HepG2 (cell line): Measurements from ENCODE around the gene EIF1. TPM values are rescaled to one million over a fixed set of nuclear protein-coding genes. Genes with fewer than 3 reads are reported as not detected.

Experiments
- CCAR2 ChIP-seq: fragments of 200-400 bp; formaldehyde crosslinking; optimal IDR thresholded peaks from 2 replicates; pipeline ENCODE3; 2018; ENCODE audit warnings: low read depth, mild to moderate bottlenecking, low read length, moderate library complexity
- CENPT ChIP-seq: sonication (generic); formaldehyde crosslinking; IDR thresholded peaks from 2 replicates; pipeline ENCODE4 v1.8.0; 2022; ENCODE audit warnings: low read depth, mild to moderate bottlenecking, moderate library complexity, missing genetic modification reagents
- CHD4 ChIP-seq: fragments of 200-600 bp; sonication (generic); IDR thresholded peaks from 2 replicates; pipeline ENCODE4 v1.7.0; 2017; ENCODE audit warnings: mild to moderate bottlenecking, low read length, borderline replicate concordance
- HOXA9 ChIP-seq: sonication (generic); formaldehyde crosslinking; IDR thresholded peaks from 2 replicates; pipeline ENCODE4 v1.8.1; 2022; ENCODE audit warnings: missing genetic modification reagents, mild to moderate bottlenecking, moderate library complexity, borderline replicate concordance
- ZKSCAN8 ChIP-seq: IDR thresholded peaks from 2 replicates; pipeline ENCODE4 v1.6.1; 2016; ENCODE audit warnings: borderline replicate concordance, missing genetic modification reagents, missing compliant biosample characterization
- ZNF281 ChIP-seq: sonication (generic); formaldehyde crosslinking; IDR thresholded peaks from 2 replicates; pipeline ENCODE4 v1.4.0; 2020; ENCODE audit warnings: missing genetic modification reagents, borderline replicate concordance
- ZNF510 ChIP-seq: sonication (generic); formaldehyde crosslinking; IDR thresholded peaks from 2 replicates; pipeline ENCODE4 v1.4.0; 2020; ENCODE audit warnings: low read depth, mild to moderate bottlenecking, missing genetic modification reagents
- ZNF710 ChIP-seq: sonication (generic); formaldehyde crosslinking; IDR thresholded peaks from 2 replicates; pipeline ENCODE4 v1.5.0; 2020; ENCODE audit warnings: mild to moderate bottlenecking, missing genetic modification reagents, borderline replicate concordance
- polyA plus RNA-seq, 8 experiments: library from polyadenylated mRNA; depleted of rRNA in 3 of 8; stranded (reverse) in 7 of 8; unstranded in 1 of 8; fragments of >200 nt; fragmentation: Illumina TruSeq in 4 of 8; extraction: Trizol in 4 of 8; gene quantifications; 2 replicates each; pipeline versions ENCODE4 v1.2.1 to v1.2.3, GENCODE V29; 2011 to 2016; ENCODE audit warnings: low read depth in 4 of 8, missing spikeins in 1 of 8, mixed read lengths in 1 of 8; ENCODE audit not compliant: insufficient read depth in 1 of 8
- total RNA-seq, 5 experiments: library from RNA; depleted of rRNA; stranded (reverse); fragments of >200 nt; fragmentation: Illumina TruSeq; extraction: Trizol; gene quantifications; 2 replicates each; pipeline ENCODE4 v1.2.3, GENCODE V29; 2016; ENCODE audit warnings: low read depth in 1 of 5
- TF ChIP-seq, protein P1 (sequence below): sonication (generic); formaldehyde crosslinking; IDR thresholded peaks from 2 replicates; pipeline ENCODE4 v1.4.0; 2020; ENCODE audit warnings: missing genetic modification reagents, mild to moderate bottlenecking, borderline replicate concordance
- TF ChIP-seq, protein P2 (sequence below): sonication (generic); formaldehyde crosslinking; IDR thresholded peaks from 2 replicates; pipeline ENCODE4 v1.4.0; 2020; ENCODE audit warnings: missing genetic modification reagents, borderline replicate concordance

Gene EIF1
- total and polyA plus RNA-seq, 2 of the 13 experiments (the other 11 are each of a cell fraction or from before 2014, with no cell fraction given): 147 to 517 TPM

GRCh38 chr17:41734139-41734948 lies 45.7 kb downstream of the EIF1 start, which contains the start of gene HAP1 (continued):
- TF ChIP-seq, protein P1, sequence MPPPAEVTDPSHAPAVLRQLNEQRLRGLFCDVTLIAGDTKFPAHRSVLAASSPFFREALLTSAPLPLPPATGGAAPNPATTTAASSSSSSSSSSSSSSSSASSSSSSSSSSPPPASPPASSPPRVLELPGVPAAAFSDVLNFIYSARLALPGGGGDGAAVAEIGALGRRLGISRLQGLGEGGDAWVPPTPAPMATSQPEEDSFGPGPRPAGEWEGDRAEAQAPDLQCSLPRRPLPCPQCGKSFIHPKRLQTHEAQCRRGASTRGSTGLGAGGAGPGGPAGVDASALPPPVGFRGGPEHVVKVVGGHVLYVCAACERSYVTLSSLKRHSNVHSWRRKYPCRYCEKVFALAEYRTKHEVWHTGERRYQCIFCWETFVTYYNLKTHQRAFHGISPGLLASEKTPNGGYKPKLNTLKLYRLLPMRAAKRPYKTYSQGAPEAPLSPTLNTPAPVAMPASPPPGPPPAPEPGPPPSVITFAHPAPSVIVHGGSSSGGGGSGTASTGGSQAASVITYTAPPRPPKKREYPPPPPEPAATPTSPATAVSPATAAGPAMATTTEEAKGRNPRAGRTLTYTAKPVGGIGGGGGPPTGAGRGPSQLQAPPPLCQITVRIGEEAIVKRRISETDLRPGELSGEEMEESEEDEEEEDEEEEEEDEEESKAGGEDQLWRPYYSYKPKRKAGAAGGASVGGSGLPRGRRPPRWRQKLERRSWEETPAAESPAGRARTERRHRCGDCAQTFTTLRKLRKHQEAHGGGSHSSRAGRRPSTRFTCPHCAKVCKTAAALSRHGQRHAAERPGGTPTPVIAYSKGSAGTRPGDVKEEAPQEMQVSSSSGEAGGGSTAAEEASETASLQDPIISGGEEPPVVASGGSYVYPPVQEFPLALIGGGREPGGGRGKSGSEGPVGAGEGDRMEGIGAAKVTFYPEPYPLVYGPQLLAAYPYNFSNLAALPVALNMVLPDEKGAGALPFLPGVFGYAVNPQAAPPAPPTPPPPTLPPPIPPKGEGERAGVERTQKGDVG (CRISPR knock-in tag): no peak
- TF ChIP-seq ZNF510 (no peak), CCAR2 (no peak), ZNF710 (CRISPR knock-in tag) (no peak; the same call in 1 of the 2 replicates), HOXA9 (CRISPR knock-in tag) (no peak), ZKSCAN8 (CRISPR knock-in tag) (no peak), ZNF281 (no peak), CENPT (CRISPR knock-in tag) (no peak), CHD4 (no peak)
- TF ChIP-seq, protein P2, sequence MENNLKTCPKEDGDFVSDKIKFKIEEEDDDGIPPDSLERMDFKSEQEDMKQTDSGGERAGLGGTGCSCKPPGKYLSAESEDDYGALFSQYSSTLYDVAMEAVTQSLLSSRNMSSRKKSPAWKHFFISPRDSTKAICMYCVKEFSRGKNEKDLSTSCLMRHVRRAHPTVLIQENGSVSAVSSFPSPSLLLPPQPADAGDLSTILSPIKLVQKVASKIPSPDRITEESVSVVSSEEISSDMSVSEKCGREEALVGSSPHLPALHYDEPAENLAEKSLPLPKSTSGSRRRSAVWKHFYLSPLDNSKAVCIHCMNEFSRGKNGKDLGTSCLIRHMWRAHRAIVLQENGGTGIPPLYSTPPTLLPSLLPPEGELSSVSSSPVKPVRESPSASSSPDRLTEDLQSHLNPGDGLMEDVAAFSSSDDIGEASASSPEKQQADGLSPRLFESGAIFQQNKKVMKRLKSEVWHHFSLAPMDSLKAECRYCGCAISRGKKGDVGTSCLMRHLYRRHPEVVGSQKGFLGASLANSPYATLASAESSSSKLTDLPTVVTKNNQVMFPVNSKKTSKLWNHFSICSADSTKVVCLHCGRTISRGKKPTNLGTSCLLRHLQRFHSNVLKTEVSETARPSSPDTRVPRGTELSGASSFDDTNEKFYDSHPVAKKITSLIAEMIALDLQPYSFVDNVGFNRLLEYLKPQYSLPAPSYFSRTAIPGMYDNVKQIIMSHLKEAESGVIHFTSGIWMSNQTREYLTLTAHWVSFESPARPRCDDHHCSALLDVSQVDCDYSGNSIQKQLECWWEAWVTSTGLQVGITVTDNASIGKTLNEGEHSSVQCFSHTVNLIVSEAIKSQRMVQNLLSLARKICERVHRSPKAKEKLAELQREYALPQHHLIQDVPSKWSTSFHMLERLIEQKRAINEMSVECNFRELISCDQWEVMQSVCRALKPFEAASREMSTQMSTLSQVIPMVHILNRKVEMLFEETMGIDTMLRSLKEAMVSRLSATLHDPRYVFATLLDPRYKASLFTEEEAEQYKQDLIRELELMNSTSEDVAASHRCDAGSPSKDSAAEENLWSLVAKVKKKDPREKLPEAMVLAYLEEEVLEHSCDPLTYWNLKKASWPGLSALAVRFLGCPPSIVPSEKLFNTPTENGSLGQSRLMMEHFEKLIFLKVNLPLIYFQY (CRISPR knock-in tag): peak; percentile 76
